ENCODE measurements around the gene SIRT6.

DNA sequence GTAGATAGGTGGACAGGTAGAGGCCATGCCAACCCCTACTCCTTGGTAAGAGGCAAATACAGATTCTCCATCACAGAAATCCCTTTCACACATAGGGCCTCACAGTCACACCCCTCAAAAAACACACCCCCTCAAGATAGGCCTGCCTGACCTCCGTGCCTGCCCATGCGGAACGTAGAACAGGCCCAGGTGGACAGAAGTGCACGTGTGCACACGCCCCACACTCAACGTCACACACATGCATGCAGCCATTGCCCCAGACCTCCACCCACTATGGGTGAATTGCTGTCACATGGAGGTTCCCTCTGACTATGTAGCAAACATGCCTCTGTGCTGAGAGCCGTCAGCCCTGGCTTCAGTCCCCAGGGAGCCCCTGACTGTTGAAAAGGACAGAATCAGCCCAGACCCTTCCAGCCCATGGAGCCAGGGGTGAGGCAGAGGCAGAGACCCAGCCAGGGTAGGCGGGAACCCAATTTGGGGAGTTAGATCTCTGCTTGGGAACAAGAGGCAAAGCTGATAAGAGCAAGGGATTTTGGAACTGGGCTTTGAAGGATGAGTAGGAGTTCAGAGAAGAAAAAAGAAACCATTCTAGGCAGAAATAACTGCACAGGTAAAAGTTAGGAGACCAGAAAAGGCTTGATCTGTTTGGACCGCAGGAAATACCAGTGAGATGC is 3.2 kb upstream of the SIRT6 start:
- TF ChIP-seq, protein P1, sequence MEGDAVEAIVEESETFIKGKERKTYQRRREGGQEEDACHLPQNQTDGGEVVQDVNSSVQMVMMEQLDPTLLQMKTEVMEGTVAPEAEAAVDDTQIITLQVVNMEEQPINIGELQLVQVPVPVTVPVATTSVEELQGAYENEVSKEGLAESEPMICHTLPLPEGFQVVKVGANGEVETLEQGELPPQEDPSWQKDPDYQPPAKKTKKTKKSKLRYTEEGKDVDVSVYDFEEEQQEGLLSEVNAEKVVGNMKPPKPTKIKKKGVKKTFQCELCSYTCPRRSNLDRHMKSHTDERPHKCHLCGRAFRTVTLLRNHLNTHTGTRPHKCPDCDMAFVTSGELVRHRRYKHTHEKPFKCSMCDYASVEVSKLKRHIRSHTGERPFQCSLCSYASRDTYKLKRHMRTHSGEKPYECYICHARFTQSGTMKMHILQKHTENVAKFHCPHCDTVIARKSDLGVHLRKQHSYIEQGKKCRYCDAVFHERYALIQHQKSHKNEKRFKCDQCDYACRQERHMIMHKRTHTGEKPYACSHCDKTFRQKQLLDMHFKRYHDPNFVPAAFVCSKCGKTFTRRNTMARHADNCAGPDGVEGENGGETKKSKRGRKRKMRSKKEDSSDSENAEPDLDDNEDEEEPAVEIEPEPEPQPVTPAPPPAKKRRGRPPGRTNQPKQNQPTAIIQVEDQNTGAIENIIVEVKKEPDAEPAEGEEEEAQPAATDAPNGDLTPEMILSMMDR (IDR thresholded peaks at IDR 0.05), result no peak
- no peak for TF ChIP-seq ZFX (IDR thresholded peaks at IDR 0.05; ENCODE audit: borderline replicate concordance)

Measured in 22Rv1 (cell line).